ENCODE results near the gene CERS1.
"Not testable (repeated sequence)": the region's sequence is repeated elsewhere in the genome, so short reads cannot be mapped to it uniquely, and the experiment has no call there.

CERS1 gene

GRCh38 chr19:18928018-18928805 lies 32.3 kb upstream of the CERS1 start:
- no peak for TF ChIP-seq CTCF (conservative IDR thresholded peaks at IDR 0.05)
- no peak overlapping the region for H3K27ac ChIP-seq

- H3K27ac ChIP-seq: no peak overlapping the region
- no peak for TF ChIP-seq CTCF (conservative IDR thresholded peaks at IDR 0.05)
These were observed 28.8 kb upstream of the CERS1 start for GRCh38 chr19:18924684-18925213.

GRCh38 chr19:18922228-18922985 lies 26.4 kb upstream of the CERS1 start:
- no peak for TF ChIP-seq CTCF (conservative IDR thresholded peaks at IDR 0.05)
- H3K27ac ChIP-seq: no peak overlapping the region

GRCh38 chr19:18921593-18921992 lies 25.6 kb upstream of the CERS1 start:
- no peak for TF ChIP-seq CTCF (conservative IDR thresholded peaks at IDR 0.05)
- H3K27ac ChIP-seq: no peak overlapping the region

- peak overlapping the region; percentile 77 for H3K27ac ChIP-seq
- no peak for TF ChIP-seq CTCF (conservative IDR thresholded peaks at IDR 0.05)
These were observed 24.4 kb upstream of the CERS1 start for GRCh38 chr19:18920400-18920799.

GRCh38 chr19:18919900-18920214 lies 23.9 kb upstream of the CERS1 start:
- peak overlapping the region; percentile 77 for H3K27ac ChIP-seq
- TF ChIP-seq CTCF (conservative IDR thresholded peaks at IDR 0.05): no peak

- peak within 1 kb of the TSS; percentile 77 for H3K27ac ChIP-seq
- TF ChIP-seq CTCF (conservative IDR thresholded peaks at IDR 0.05): no peak
These were observed 23.3 kb upstream of the CERS1 start, which contains the start of the genes COPE and DDX49 for GRCh38 chr19:18919086-18919899. Gene COPE (minus strand): TSS chr19:18919387. CDS start chr19:18919348, 39 bp downstream. Gene DDX49 (plus strand): TSS chr19:18919715. CDS start chr19:18919742, 27 bp downstream.

GRCh38 chr19:18917593-18917992 lies 21.6 kb upstream of the CERS1 start:
- not testable (repeated sequence) for H3K27ac ChIP-seq

Measured in VCaP (cell line).